EL (cell line): ENCODE measurements around the gene HIPK2.
A peak's percentile ranks its signal among the peaks of the same experiment; 100 is the strongest.

Source experiments
- DNase-seq: peaks from one replicate; pipeline ENCODE4 v3.0.0-alpha.2; 2016

The HIPK2 gene

DNA sequence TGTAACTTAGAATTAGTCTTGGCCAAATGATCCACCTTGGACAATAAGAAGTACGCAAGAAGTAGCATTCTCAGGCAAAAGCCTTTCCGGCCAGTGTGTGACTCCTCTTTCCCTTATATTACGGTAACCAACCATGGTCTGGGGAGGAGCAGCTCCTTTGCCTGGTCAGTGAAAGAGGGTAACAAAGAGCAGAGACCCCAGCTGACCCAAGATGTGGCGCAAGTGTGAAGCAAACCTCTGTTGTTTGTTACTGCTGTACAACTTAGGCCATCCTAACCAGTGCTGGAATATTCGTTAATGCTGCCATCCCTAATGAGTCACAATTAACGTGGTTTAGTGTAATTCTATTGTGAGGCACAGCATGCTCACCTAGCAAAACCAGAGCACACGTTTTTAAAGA, 44.0 kb downstream of the HIPK2 start:
- DNase-seq: no peak

DNA sequence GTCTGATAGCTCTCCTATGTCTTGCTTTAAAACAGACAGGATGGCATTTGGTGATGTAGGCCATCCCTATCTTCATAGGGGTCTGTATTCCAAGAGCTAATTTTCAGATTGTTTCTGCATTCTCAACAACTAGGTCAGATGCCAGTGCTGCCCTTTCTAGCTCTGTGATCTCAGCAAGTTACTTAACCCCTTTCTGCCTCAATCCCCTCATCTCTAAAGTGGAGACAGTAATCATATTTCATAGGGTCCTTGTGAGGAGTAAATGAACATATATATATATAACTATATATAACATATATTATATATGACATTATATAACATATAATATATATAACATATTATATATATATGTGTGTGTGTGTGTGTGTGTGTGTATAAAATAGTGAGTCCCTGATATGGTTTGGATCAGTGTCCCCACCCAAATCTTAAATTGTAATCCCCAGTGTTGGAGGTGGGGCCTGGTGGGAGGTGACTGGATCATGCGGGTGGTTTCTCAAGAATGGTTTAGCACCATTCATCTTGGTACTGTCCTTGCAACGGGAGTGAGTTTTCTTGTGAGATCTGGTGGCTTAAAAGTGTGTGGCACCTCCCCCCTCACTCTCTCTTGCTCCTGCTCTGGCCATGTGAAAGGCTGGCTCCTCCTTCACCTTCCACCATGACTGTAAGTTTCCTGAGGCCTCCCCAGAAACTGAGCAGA, 45.2 kb downstream of the HIPK2 start:
- no peak for DNase-seq

DNA sequence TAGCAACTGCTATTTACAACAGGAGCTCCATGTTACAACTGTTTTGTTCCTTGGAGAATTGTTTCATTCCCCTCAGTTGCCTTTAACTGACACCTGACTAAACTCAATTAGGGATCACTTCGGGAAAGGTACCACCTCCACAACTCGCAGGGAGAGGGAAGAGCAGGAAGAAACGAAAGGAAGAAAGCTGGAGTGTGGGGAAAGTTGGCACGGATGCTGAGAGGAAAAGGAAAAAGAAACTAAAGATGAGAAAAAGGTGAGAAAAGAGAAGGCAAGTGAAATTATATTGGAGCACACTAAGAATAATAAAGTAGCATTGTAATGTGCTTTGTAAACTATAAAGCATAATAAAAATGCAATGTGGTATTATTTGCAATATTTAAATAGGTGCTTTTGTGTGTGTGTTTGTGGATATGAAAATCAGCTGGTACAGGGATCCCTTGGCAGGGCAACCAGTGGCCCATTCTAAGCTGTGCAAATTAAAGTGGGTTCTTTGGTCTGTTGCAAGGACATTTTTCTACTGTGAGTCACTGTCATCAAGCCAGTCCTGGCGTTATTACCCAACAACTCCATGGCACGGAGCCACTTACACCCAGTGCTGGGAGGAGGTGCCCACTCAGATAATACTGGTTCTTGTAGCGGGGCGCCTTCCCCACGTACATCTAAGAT, 45.9 kb downstream of the HIPK2 start:
- peak; percentile 92 for DNase-seq

DNA sequence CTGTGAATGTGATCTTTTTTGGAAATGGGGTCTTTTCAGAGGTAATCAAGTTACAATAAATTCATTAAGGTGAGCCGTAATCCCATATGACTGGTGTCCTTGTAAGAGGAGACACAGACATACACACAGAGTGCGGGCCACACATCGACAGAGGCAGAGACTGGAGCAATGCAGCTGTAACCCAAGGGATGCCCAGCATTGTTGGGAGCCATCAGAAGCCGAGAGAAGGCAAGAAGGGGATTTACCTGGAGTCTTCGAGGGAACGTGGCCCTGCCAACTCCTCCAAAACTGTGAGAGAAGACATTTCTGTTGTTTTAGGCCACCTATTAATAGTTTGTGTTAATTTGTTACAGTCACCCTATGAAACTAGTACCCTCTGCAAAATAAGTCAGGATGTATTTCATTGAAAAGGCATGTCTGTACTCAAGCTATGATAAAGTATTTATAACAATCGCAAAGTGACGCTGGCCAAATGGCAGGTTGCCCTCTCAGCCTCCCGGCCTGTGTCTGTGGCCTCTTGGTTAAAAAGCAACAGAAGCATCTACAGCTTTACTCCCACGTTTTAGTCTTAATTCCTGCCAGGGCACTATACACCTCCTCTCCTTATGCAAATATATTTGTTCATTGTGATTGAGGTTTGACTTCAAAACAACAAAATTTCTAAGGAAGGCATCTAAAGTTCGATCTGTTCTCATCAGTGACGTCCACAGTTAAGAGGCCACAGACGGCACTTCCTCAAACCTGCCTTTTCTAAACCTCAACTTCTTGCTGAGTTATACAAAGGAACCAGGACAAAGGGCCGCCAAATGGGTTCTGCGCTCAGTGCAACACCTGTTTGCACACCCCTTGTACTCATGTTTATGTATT, 46.8 kb downstream of the HIPK2 start:
- no peak for DNase-seq

DNA sequence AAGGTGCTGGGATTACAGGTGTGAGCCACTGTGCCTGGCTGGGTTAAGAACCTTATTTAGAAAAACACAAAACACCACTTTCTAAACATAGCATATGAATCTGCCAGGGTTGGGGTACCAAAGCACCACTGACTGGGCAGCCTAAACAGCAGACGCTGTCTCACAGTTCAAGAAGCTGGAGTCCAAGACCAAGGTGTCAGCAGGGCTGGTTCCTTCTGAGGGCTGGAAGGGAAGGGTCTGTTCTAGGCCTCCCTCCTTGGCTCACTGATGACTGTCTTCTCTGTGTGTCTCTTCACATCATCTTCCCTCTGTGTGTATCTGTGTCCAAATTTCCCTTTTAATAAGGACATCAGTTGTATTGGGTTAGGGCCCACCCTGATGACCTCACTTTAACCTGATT, 49.6 kb downstream of the HIPK2 start:
- no peak for DNase-seq

DNA sequence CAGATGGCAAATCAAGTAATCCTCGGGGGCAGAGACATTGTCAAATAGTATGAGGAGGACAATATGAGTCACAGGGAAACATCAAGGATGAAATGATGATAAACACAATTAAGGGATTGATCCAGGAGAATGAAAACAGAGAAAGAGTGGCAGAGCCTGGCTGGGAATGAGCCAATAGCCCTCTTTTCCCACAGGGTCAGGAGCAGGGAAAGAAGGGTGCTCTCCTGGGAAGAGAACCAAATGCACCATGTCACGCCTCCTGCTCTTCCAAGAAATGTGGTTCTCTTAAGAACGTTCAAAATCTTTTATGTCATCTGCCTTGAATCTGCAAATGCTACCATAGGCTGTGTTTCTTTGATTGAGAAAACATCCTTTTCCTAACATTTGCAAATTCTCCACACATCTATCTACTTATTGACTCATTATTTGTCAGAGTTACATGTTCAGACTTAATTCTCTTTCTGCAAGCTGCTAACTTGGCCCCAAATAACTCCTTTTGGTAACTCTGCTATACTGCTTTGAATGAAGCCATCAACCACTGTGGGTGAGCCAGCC, 50.6 kb downstream of the HIPK2 start:
- DNase-seq: peak; percentile 41

DNA sequence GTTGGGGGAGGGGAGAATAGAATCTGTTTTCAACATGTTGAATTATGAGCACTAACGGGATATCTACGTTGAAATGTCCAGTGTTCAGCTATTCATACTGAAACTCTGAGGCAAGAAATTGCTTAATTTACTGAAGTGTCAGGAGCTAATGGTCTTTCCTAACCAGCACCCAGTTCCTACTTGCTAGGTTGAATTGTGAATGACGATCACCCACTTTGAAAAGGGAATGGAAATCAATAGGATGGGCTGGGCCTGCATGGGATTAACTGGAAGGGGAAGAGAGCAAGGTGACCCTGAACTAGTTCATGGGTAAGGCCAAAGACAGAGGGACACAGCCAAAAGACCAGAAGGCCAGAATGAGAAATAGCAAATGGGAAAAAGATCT, 51.3 kb downstream of the HIPK2 start:
- no peak for DNase-seq

DNA sequence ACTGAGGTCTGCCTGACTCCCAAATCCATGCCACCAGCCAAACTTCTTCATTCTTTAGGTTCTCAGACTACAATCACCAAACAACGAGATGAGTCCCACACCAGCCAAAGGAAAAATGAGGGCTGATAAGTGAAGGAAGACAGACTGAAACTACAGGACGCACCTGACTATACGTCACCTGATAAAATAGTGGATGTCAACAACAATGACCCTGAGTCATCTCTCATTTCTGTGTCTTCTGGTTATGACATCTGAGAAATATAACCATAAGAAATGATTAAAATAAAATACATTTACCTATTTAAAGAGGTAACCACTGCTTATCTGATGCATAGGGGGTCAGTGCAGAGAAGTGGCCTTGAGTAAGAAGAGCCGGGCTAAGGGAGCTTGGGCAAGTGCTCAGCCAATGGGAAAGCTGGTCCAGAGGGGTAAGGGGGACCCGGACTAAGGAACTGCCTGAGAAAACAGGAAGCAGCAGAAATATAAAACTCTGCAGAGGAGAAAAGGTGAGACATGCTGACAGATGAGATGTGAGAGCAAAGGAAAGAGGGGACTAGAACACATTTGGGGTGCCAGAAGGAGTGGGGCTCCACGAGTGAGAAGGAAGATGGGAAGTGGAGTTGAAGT, 51.8 kb downstream of the HIPK2 start:
- no peak for DNase-seq

DNA sequence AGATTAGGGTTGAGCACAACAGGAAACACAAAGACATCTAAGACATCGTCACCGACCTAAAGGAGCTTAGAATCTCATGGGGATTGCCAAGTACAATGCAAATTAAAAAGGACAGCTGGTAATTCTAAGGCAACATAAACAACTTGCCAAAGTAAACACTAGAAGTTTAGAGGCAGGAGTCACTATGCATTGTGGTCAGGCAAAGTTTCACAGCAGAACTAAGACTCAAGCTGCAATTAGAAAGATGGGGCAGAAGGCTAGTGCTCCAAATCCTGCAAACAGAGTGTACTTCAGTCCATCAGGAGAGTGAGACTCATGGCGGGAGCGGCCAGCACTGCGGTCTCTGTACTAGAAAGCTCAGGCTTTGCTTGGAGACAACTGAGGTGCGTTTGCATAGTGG, 52.7 kb downstream of the HIPK2 start:
- peak; percentile 67 for DNase-seq

DNA sequence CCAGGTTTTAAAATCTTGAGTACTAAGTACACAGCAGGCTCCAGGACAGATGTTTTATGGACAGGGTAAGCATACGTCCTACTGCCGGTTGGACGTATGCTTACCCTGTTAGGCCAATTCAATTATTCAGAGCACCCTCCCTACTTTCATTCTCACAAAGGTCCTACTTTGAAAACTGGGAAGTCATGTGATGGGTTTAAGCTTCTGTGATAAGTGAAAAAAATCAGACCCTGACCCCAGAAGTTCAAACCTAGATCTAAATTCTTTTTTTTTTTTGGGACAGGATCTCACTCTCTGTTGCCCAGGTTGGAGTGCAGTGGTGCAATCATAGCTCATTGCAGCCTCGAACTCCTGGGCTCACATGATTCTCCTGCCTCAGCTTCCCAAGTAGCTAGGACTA, 55.2 kb downstream of the HIPK2 start:
- no peak for DNase-seq

DNA sequence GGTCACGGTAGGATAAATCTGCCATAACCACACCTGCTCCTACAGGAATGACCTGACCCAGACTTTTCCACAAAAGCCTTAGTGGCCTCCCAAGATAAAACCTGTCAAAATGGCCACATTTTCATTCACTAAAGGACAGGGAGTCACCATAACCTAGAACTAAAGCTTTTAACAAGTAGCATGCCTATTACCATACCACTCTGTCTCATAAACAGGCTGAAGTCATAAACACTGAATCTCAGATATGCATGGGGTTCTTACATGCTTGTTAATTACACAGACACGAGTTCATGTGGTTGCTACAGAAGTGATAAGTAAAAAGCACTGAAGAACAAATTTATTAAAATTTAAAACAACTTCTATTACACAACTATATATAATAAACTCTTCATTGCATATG, 56.0 kb downstream of the HIPK2 start:
- no peak for DNase-seq

DNA sequence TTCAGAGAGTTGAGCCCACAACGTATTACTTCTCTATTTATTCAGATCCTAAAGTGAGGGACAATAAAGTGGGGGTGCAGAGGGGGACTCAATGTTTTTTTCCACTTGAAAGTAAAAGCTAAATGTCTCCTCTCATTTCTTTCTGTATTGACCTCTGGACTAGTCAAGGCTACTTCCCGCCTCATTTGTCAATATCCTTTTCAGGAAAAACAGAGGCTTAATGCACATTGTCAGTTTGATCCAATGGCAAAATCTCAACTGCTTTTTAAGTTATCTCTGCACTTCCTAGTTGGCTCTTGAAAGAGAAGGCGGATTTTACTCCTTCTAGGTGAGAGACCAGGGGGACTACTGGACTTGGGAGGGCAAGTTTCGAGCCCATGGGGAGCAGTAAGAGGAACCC, 56.4 kb downstream of the HIPK2 start:
- DNase-seq: no peak

DNA sequence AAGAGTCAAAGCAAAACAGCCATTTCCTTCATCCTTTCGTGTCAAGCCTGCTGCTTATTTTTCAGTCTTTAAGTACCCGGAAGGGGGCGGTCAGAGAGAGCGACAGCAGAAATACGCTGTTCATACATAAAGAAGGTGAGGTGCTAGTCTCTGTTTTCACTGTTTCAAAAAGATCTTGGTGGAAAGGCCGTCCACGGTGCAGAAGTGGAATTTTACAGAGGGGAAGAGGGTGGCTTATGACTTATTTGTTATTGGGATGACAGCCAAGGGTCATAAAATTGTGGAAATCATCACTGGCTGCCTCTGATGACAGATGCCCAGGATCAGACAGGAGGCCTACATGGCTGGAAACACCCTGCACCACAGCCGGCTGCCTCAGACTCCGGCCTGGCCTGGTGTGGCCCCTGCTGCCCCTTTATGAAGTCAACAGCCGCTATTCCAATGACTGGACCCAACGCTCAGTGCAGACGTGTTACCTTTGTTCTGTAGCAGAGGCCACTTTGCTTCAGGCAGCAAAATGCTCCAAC, 57.0 kb downstream of the HIPK2 start:
- peak; percentile 56 for DNase-seq

DNA sequence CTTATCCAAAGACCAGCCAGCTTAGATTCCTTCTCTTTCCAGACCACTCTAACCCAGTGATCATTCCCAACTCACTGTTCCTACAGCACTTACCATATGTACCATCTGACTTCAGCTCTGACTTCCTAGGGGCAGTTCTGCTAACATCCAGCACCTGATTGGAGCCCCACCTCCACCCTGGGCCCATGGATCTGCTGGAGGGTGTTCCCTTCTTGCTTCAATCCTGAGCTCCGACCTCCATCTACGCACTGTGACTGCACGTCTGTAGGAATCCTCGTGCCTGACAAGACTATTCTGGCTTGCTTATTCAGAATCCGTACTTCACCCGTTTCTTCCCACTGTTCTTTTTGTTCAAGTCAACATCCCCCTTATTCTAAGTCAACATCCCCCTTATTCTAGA, 57.6 kb downstream of the HIPK2 start:
- no peak for DNase-seq

DNA sequence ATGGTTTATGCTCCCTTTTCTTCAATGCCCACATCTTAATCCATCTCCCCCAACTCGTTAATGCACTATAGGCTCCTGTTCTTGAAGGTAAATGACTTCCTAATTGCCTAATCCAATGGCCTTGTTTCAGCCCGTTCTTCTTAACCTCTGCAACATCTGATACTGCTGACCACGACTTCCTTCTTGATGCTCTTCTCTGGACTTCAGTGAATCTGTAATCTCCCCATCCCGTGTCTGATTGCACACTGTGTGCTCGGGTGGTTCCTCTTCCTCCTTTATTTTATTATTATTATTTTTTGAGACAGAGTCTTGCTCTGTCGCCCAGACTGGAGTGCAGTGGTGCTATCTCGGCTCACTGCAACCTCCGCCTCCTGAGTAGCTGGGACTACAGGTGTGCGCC, 58.9 kb downstream of the HIPK2 start:
- DNase-seq: no peak

DNA sequence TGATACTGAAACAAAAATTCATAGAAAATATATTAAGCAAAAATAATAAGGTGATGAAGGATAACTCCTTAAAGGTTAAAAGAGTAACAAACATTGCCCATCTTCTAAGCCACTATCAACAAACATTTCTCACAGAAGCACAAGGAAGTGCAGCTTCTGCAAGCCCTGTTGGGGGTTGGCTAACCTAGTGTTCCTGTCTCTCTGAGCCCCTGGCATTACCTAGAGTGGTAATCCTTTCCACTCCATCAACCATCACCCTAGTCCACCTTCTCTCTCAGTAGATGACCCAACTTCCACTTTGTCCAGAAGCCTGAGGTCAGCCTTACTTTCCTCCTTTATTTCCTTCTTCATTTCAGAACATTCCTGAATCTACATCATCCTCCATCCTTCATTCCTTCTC, 59.7 kb downstream of the HIPK2 start:
- no peak for DNase-seq

DNA sequence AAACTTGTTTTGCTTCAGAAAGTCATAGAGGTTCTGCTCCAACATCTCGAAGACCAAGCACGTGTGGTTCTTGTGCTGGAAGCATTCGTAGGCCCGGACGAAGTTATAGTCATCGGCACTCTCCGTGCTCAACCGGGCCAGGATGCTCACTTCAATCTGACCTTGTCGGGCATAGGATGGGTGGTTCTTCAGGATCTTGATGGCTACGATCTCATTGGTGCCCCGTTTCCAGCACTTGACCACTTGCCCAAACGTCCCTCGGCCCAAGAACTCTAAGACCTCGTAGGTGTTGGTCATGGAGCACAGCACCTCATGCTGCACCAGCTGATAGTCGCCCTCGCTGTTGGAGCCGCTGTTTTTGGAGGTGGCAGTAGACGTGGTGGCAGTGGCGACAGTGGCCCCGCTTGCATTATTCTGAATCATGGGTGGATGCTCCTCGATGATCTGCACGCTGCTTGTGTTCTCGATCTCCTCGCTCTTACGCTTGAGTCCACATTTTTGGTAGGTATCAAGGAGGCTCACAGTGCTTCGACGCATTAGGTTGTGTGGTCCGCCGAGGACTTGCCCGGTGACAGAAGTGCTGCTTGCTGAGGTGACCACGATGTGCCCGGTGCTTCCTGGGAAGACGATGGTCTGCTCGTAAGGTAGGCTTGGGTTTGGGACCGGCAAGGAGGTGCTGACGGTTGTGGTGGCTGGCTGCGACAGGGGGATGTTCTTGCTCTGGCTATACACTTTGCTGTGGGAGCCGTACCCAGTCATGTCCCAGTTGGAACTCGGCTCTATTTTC, 61.4 kb downstream of the HIPK2 start:
- DNase-seq: no peak

DNA sequence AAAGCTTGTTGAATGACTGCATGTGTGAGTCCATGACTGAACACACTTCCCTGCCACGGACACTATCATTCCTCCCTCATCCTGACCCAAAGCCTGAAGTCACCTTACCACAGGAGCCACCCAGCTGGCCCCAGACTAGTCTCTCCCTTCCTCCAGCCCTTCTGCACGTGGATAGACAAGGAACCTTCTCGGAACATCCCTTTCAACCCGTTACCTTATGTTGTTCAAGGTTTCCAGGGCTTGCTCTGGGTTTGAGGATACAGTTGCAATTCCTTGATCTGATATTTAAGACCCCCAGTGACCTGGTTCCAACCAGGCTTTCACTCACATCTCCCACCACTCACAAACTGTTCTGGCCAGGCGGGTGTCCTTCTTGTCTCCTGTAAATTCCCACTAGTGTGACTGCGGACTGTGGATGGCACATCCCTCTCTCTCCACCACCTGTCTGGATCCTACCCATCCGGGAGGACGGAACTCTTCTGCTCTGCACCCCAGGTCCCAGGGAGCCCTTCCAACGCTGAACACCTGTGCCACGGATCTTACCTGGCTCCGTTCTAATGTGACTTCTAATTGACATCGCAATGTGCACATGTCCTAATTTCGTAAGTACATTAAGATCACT, 62.5 kb downstream of the HIPK2 start:
- DNase-seq: no peak

DNA sequence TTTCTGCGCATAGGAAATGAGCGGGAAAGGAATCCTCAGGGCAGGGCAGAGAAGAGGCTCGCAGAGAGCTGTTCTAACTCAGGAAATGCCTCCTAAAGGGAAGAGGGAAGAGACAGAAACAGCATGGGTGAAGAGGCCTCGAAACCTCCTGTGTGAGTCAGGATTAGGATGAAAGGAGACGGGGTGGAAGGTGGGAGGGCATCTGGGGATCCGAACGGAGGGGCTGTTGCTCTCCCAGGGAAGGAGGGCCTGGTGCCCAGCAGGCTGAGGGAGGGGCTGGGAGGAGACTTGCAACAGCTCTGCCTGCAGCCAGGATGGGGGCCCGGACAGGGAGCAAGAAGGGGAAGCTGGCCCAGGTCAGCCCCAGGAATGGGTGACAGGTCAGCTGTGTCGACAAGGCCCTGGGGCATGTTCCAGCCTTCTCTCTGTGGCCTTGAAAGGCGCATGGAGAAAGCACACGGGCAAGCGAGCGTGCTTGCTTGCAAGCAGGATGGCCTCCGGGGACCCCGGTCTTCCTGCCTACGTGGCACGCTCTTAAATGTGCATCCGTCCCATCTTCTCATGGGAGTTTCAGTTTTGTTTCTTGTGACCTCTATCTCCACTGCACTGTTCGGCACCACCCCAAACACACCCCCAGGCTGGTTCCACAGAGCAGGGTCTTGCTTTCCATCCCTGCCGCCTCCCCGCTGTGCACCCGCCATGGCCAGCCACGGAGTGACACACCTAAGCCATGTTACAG, 63.5 kb downstream of the HIPK2 start:
- no peak for DNase-seq

DNA sequence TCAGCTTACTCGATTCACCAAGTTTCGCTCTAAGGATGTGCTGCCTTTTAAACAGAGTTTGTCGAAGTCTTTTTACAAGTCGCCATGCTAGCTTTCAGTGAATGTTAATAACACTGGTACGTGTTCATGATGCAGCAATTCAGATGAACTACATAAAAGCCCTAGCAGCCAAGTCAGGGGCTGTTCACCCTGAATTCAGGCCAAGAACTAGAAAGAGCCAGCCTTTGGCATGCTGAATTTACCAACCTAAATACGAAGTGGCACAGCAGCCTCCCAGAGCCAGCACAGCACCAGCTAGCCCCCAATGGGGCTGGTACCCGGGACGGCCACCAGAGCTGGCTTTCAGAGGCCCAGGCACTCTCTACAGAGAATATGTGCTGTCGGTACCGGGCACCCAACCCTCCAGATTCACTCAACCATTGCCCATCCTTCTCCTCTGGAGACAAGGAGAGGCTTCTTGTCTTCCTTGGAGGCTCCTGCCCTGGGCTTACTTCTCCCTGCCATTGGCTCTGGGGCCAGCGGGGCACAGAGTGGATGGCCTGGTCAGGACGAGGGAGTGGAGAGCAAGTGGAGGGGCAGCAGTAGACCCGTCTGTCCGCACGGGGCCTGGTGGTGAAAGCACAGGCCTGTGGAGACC, 64.2 kb downstream of the HIPK2 start:
- no peak for DNase-seq
